AG04449 (cell line): Measurements from ENCODE around the gene MIS18A.
"Not testable (repeated sequence)": the region's sequence is repeated elsewhere in the genome, so short reads cannot be mapped to it uniquely, and the experiment has no call there.

Source experiments
- CTCF ChIA-PET: fragments of 350-600 bp; formaldehyde crosslinking; extraction: SDS; loops from one replicate; lab custom pipeline; 2021; ENCODE audit warnings: antibody characterized with exemption; lab: Yijun Ruan, JAX
- POLR2A ChIA-PET: fragments of 400-600, 350-600 bp; formaldehyde crosslinking; extraction: SDS; loops from one replicate; lab custom pipeline; 2020; ENCODE audit warnings: antibody characterized with exemption, inconsistent platforms; lab: Yijun Ruan, JAX
- DNase-seq: peaks from one replicate; pipeline ENCODE4 v3.0.0-alpha.2; 2010; ENCODE audit warnings: low read depth, low spot score
- H3K4me3 ChIP-seq: 2 replicates; pipeline ENCODE4 v1.5.1; 2011; ENCODE audit warnings: low read depth, mild to moderate bottlenecking, control low read depth, low read length
- TF ChIP-seq, protein P1 (sequence below): IDR thresholded peaks from one replicate; pipeline ENCODE4 v1.5.1; 2011; ENCODE audit warnings: mild to moderate bottlenecking, moderate library complexity, low read length, control low read depth, inconsistent platforms; ENCODE audit not compliant: insufficient read depth; ENCODE audit errors: missing control alignments

Gene MIS18A

DNA sequence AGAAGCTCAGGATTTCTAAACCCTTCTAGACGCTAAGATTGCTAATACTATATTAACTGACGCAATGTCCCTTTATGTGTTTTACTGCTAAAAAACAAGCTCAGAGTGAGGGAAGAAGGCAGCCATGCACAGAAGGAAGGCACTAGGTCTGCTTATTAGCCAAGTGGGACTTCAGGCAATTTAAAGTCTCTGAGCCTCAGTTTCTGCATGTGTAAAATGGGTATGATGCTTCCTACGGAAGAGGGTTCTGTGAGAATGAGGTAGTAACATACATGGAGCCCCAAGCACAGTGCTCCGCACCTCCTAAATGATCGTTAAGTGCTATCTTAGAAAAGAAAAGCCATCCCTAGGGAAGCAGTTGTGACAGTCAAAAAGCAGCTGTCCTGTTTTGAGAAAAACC, 16.9 kb downstream of the MIS18A start:
- H3K4me3 ChIP-seq = no peak overlapping the region
- no peak for DNase-seq
- TF ChIP-seq, protein P1, sequence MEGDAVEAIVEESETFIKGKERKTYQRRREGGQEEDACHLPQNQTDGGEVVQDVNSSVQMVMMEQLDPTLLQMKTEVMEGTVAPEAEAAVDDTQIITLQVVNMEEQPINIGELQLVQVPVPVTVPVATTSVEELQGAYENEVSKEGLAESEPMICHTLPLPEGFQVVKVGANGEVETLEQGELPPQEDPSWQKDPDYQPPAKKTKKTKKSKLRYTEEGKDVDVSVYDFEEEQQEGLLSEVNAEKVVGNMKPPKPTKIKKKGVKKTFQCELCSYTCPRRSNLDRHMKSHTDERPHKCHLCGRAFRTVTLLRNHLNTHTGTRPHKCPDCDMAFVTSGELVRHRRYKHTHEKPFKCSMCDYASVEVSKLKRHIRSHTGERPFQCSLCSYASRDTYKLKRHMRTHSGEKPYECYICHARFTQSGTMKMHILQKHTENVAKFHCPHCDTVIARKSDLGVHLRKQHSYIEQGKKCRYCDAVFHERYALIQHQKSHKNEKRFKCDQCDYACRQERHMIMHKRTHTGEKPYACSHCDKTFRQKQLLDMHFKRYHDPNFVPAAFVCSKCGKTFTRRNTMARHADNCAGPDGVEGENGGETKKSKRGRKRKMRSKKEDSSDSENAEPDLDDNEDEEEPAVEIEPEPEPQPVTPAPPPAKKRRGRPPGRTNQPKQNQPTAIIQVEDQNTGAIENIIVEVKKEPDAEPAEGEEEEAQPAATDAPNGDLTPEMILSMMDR = no peak
- ChIA-PET POLR2A (no interaction called here), CTCF (interaction anchor here (1.2 to 9.3 kb wide), 4 partner anchors 11 to 476 kb away, joined by 3 to 302 read pairs (median 9); partner anchors contain the start of gene HUNK)

DNA sequence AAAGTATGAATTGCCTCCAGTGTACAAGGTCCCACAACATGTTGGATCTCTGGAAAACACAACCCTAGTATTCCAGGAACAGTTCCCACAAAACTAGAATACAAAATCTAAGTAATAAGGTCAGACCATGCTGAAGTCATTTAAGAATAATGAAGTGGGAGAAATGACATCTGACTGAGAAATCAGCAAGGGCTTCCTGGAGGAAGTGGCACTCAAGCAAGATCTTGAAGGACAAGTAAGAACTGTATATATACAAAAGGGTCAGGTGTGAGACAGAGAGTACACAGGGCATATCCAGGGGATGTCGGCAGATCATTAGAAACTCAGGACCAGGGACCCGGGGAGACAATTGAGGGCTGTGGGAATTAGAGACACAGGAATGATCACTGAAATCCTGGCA, 18.7 kb downstream of the MIS18A start:
- CTCF ChIA-PET = interaction anchor here (1.2 to 9.3 kb wide), 6 partner anchors 9 to 477 kb away, joined by 4 to 302 read pairs (median 24); partner anchors contain the start of gene HUNK
- POLR2A ChIA-PET = no interaction called here
- TF ChIP-seq, protein P1 = no peak
- H3K4me3 ChIP-seq = no peak overlapping the region
- DNase-seq = no peak

DNA sequence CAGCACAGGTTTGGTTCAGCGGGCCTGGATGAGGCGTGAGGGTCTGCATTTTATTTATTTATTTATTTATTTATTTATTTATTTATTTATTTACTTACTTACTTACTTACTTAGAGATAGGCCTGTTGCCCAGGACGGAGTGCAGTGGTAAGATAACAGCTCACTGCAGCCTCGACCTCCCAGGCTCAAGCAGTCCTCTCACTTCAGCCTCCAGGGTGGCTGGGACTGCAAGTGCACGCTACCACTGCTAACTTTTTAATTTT, 20.1 kb downstream of the MIS18A start:
- H3K4me3 ChIP-seq, POLR2A ChIA-PET, DNase-seq: not testable (repeated sequence)
- CTCF ChIA-PET = interaction anchor here (0.8 to 9.3 kb wide), 30 partner anchors 9 to 635 kb away, joined by 3 to 302 read pairs (median 5); partner anchors contain the start of gene HUNK

DNA sequence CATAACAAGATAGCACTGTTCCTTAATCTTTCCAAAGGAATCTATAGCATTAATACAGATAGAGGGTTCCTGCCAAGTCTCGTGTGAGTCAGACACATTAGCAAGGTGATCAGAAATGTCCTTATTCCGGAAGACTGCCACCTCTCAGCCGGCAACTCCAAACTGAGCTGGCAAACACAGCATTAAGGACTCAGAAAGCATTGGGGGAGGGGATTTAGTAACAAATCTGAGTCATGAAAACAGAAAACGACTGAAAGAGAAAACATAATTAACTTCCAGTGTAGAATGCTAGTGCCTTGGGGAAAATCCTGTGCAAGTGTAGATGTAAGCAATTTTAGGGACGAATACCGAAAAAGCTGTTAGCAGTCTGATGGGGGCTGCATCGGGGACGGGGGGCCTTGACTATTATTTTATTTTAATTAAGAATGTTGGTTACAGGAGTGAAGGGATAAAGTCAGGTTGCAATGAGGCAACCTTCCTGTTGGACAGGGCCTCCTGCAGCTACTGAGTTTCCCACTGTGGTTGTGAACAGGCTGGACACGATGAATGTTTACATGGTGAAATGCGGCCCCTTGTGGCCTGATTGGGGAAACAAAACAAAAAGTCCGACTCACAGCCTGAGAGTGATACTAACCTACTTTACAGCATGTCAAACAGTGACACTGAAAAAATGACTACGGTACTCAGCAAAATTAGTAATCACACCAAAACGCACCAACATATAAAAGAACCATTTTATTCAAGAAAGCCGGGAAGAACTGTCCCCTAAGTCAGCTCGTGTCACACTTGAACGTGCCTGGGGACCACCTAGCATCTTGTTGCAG, 20.7 kb downstream of the MIS18A start:
- peak; percentile 24 for DNase-seq
- TF ChIP-seq, protein P1 = peak; percentile 71
- ChIA-PET CTCF (interaction anchor here (0.7 to 9.3 kb wide), 44 partner anchors 9 to 635 kb away, joined by 3 to 302 read pairs (median 4); partner anchors contain the start of gene HUNK), POLR2A (no interaction called here)
- no peak overlapping the region for H3K4me3 ChIP-seq

DNA sequence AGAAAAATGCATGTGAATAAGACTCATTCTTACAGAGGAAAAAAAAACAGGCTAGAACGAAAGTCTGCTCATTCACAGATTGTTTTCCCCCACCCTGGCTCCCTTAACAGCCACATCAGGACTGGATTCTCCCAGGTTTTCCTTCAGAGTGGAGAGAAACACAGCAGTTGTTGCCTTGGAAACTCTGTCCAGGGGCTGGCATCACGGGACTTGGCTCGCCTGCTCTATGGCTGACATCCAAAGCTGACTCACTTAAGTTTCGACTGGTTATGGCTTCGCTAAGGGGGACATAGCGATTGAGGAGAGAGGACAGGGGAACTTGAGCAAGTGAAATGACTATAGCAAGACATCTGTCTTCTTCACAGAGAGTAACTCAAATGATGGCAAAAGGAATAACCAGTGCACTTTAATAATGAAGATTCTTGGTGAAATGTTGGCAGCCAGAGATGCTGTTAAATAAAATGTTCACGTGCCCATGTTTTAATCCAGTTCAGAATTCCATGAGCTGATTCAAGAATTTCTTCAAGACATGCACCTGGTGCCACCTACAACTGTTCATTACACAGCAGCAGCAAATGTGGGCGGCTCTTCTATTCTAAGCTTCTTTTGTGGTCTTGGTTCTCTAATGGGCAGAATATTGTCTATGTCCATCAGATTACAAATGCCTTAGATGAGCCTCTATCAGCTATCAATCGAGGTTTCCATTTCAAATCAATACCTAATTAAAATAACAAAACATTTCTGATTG, 21.8 kb downstream of the MIS18A start:
- TF ChIP-seq, protein P1 = no peak
- H3K4me3 ChIP-seq = no peak overlapping the region
- CTCF ChIA-PET = interaction anchor here (0.6 to 9.3 kb wide), 25 partner anchors 9 to 633 kb away, joined by 3 to 302 read pairs (median 5); partner anchors contain the start of gene HUNK
- POLR2A ChIA-PET = no interaction called here
- DNase-seq = peak; percentile 65

DNA sequence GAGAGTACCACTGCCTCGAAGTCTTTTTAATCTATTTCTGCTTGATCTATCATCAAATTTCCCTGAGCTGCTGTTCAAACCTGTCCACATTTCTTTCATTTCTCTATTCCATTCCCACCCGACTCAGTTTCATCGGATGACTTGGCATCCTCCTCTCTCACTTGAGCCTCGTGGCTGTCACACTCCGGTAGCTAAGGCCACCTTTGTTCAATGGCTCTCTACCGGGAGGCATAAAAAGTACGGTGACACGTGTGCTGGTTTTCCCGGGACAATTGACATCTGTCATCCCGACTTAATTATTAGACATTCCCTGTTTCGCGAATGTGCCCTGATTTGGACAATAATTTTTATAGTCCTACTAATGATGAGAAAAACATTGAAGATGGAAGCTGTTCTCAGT, 22.6 kb downstream of the MIS18A start:
- TF ChIP-seq, protein P1 = no peak
- no peak overlapping the region for H3K4me3 ChIP-seq
- CTCF ChIA-PET = interaction anchor here (1.0 to 9.3 kb wide), 8 partner anchors 8 to 470 kb away, joined by 3 to 302 read pairs (median 10); partner anchors contain the start of gene HUNK
- POLR2A ChIA-PET = no interaction called here
- DNase-seq = no peak
